Gastrocnemius medialis (tissue), 4 donors: ENCODE results near the gene KRTAP9-7. TPM values are rescaled to one million over a fixed set of nuclear protein-coding genes. Genes with fewer than 3 reads are reported as not detected.

ENCODE experiments used
- ATAC-seq, 2 donors: fragments of 150-250 bp; one replicate each; pipeline ENCODE4 v1.9.1; 2016
- DNase-seq, 2 donors: peaks; one replicate each; pipeline ENCODE4 v3.0.0-alpha.2; 2019
- H3K27ac ChIP-seq, 4 donors: fragments of 200-600 bp; sonication (generic); 1 replicate in 1 of 4; 2 replicates in 3 of 4; pipeline ENCODE4 v1.5.1; 2016 to 2018; ENCODE audit warnings: mild to moderate bottlenecking in 2 of 4, moderate library complexity in 1 of 4
- H3K27me3 ChIP-seq, 3 donors: fragments of 200-600 bp; sonication (generic) in 2 of 3; 1 replicate in 1 of 3; 2 replicates in 2 of 3; pipeline versions ENCODE4 v1.5.1 to v1.6.0; 2016 to 2019; ENCODE audit warnings: mild to moderate bottlenecking in 1 of 3, moderate library complexity in 1 of 3
- H3K36me3 ChIP-seq, 2 donors: fragments of 200-600 bp; sonication (generic) in 1 of 2; one replicate each; pipeline ENCODE4 v1.5.1; 2017 to 2018
- H3K4me1 ChIP-seq, 2 donors: fragments of 200-600 bp; sonication (generic) in 1 of 2; one replicate each; pipeline ENCODE4 v1.5.1; 2016 to 2017; ENCODE audit warnings: mild to moderate bottlenecking in 2 of 2
- H3K4me3 ChIP-seq, 4 donors: fragments of 200-600 bp; sonication (generic) in 3 of 4; 1 replicate in 1 of 4; 2 replicates in 3 of 4; pipeline ENCODE4 v1.5.1; 2016 to 2019; ENCODE audit warnings: mild to moderate bottlenecking in 2 of 4
- H3K9me3 ChIP-seq, 3 donors: fragments of 200-600 bp; sonication (generic) in 2 of 3; 1 replicate in 1 of 3; 2 replicates in 2 of 3; pipeline ENCODE4 v1.5.1; 2016 to 2019
- POLR2A ChIP-seq, 2 donors: fragments of 450-650 bp; IDR thresholded peaks; one replicate each; pipeline ENCODE4 v1.6.1; 2017; ENCODE audit warnings: antibody characterized with exemption in 2 of 2, mild to moderate bottlenecking in 2 of 2, moderate library complexity in 2 of 2
- in situ Hi-C, 4 donors: fragments of 200-750 bp; cut with MboI; loops; one replicate each; pipeline versions ENCODE4 v1.15.0 to v1.8.0; 2017; ENCODE audit warnings: low sequenced_read_pairs in 4 of 4
- intact Hi-C: fragments of 100-400 bp; cut with DNase I; formaldehyde crosslinking; loops from one replicate; pipeline ENCODE4 v1.15.1; 2023; ENCODE audit warnings: low total_unique reads
- total RNA-seq, 4 donors: library from RNA; depleted of rRNA; stranded (reverse); fragments of >200 nt; gene quantifications; one replicate each; pipeline versions ENCODE4 v1.1.0 to v1.2.3, GENCODE V29; 2016
- TF ChIP-seq, protein P1 (sequence below), 5 experiments: fragments of 450-650 bp in 3 of 5; fragments of 200-600 bp in 2 of 5; sonication (generic) in 2 of 5; IDR thresholded peaks in 4 of 5; conservative IDR thresholded peaks in 1 of 5; 1 replicate in 4 of 5; 2 replicates in 1 of 5; pipeline ENCODE4 v1.5.1; 2016 to 2019; ENCODE audit warnings: antibody characterized with exemption in 5 of 5, mild to moderate bottlenecking in 3 of 5, moderate library complexity in 3 of 5

The KRTAP9-7 gene
- total RNA-seq, 4 donors from 2014 or later, result not detected

DNA sequence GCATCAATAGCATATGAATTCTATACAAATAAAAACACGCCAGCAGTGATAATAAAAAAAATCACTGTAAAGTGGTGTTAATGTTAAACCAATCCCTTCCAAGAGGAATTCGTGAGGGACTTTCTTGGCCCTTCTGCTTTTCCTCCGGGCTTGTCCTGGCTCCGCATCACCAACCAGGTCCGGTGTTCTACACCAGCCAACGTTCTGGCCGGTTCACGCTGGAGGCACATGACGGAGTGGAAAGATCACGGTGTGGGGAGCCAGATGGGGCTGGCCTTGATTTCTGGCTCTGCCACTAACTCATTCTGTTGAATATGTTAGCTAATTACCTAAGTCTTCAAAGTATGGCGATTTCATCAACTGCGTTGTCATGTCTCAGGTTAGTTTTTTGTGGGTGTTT, 28.6 kb downstream of the KRTAP9-7 start:
- in situ Hi-C loops (loop anchor here in 1 of 4 donors (25.0 kb wide), 1 partner anchor 392 kb away; no protein-coding TSS in a partner anchor), intact Hi-C loops (no loop called here)
- Histone ChIP-seq H3K27me3 (peaks cover 8 to 25% (median 18%) of the 10 kb centered on the region in 3 donors), H3K36me3 (no peaks in the 10 kb centered on the region), H3K4me1 (peaks cover 5 to 6% of the 10 kb centered on the region in 2 donors), H3K9me3 (no peaks in the 10 kb centered on the region), H3K27ac (no peak overlapping the region), H3K4me3 (no peak overlapping the region)
- no peak for ATAC-seq
- DNase-seq, result no peak
- TF ChIP-seq, protein P1, sequence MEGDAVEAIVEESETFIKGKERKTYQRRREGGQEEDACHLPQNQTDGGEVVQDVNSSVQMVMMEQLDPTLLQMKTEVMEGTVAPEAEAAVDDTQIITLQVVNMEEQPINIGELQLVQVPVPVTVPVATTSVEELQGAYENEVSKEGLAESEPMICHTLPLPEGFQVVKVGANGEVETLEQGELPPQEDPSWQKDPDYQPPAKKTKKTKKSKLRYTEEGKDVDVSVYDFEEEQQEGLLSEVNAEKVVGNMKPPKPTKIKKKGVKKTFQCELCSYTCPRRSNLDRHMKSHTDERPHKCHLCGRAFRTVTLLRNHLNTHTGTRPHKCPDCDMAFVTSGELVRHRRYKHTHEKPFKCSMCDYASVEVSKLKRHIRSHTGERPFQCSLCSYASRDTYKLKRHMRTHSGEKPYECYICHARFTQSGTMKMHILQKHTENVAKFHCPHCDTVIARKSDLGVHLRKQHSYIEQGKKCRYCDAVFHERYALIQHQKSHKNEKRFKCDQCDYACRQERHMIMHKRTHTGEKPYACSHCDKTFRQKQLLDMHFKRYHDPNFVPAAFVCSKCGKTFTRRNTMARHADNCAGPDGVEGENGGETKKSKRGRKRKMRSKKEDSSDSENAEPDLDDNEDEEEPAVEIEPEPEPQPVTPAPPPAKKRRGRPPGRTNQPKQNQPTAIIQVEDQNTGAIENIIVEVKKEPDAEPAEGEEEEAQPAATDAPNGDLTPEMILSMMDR (IDR thresholded peaks at IDR 0.05 in 4 of 5, conservative IDR thresholded peaks at IDR 0.05 in 1 of 5), result no peak
- no peak for TF ChIP-seq POLR2A (IDR thresholded peaks at IDR 0.05)

DNA sequence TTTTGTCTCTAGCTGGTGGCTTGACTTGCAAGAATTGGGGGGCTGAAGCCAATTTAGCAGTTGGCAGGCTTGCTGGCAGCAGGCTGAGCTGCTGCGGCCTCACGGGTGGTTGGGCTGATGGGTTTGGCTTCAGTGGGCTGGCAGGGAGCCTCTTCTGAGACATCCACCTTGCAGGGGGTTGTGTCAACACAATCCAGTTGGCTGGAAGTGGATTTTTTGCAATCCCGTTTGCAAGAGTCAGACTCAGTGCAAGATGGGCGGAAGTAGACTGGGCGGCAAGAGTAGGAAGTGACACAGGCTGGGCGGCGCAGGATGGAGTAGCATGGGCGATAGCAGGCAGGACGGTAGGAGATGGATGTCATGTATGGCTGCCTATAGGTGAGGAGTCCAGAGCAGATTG, 32.1 kb downstream of the KRTAP9-7 start:
- no peak overlapping the region for H3K4me3 ChIP-seq
- in situ Hi-C loops (loop anchor here in 1 of 4 donors (25.0 kb wide), 1 partner anchor 395 kb away; no protein-coding TSS in a partner anchor), intact Hi-C loops (no loop called here)
- peaks cover 8 to 18% (median 14%) of the 10 kb centered on the region in 3 donors for H3K27me3 ChIP-seq
- peaks cover 7 to 8% of the 10 kb centered on the region in 2 donors for H3K4me1 ChIP-seq
- H3K27ac ChIP-seq, result no peak overlapping the region
- H3K36me3 ChIP-seq, result no peaks in the 10 kb centered on the region
- TF ChIP-seq, protein P1 (IDR thresholded peaks at IDR 0.05 in 4 of 5, conservative IDR thresholded peaks at IDR 0.05 in 1 of 5), result no peak
- TF ChIP-seq POLR2A (IDR thresholded peaks at IDR 0.05), result no peak
- DNase-seq, result no peak
- no peak for ATAC-seq
- H3K9me3 ChIP-seq, result no peaks in the 10 kb centered on the region

DNA sequence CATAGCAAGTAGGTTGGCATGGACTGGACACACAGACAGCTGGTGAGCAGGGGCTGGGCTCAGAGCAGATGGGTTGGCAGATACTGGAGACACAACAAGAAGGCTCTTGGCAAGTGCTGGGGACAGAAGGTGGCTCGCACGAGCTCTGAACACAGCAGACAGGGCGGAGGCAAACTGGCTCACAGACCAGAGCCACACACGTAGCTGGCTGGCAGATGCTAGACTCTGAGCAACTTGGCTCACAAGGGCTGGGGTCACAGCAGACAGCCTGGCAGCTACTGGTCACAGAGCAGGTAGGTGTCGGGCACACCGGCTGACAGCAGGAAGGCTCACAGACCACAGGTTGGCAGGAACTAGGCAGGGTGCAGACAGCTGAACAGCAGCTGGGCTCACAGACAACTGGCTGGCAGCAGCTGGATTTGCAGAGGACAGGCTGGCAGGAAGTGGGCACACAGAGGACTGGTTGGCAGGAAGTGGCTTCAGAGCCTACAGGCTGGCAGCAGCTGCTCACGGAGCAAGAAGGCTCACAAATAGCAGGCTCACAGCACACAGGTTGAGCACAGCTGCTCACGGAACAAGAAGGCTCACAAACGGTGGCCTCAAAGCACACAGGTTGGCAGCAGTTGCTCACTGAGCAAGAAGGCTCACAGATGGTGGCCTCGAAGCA, 32.9 kb downstream of the KRTAP9-7 start:
- no peaks in the 10 kb centered on the region for H3K9me3 ChIP-seq
- ATAC-seq (peak; percentile 45 to 69), DNase-seq (peak in 1 of 2 donors; percentile 53)
- H3K4me3 ChIP-seq, result no peak overlapping the region
- peaks cover 7 to 18% (median 14%) of the 10 kb centered on the region in 3 donors for H3K27me3 ChIP-seq
- no peak overlapping the region for H3K27ac ChIP-seq
- TF ChIP-seq, protein P1 (IDR thresholded peaks at IDR 0.05 in 4 of 5, conservative IDR thresholded peaks at IDR 0.05 in 1 of 5), result no peak
- TF ChIP-seq POLR2A (IDR thresholded peaks at IDR 0.05), result no peak
- intact Hi-C loops (no loop called here), in situ Hi-C loops (loop anchor here in 1 of 4 donors (25.0 kb wide), 1 partner anchor 396 kb away; no protein-coding TSS in a partner anchor)
- no peaks in the 10 kb centered on the region for H3K36me3 ChIP-seq
- H3K4me1 ChIP-seq, result peaks cover 7 to 8% of the 10 kb centered on the region in 2 donors

DNA sequence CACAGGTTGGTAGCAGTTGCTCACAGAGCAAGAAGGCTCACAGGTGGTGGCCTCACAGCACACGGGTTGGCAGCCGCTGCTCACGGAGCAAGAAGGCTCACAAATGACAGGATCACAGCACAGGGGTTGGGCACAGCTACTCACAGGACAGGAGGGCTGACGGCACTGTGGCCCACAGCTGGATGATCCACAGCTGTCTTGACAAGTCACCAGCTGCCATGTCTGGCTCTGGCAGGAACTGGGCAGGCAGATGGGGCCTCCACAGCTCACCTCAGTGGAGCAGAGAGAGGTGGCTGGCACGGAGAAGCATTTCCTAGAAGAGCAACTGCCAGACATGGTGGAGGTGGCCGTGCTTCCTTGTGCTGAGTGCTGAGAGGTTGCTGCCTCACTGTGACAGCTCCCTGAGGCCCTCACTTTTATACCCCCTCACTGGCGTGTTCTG, 33.4 kb downstream of the KRTAP9-7 start, which contains the start of gene KRTAP16-1:
Gene KRTAP16-1 (minus strand): TSS at position 392 of the 442 bp plus-strand sequence. CDS start 56 bp downstream, at position 336.
- H3K36me3 ChIP-seq, result no peaks in the 10 kb centered on the region
- H3K4me3 ChIP-seq, result no peak within 1 kb of the TSS
- DNase-seq (no peak), ATAC-seq (no peak)
- in situ Hi-C loops, result loop anchor here in 1 of 4 donors (25.0 kb wide), 1 partner anchor 397 kb away; no protein-coding TSS in a partner anchor
- no peaks in the 10 kb centered on the region for H3K9me3 ChIP-seq
- peaks cover 7 to 8% of the 10 kb centered on the region in 2 donors for H3K4me1 ChIP-seq
- H3K27me3 ChIP-seq, result peaks cover 2 to 18% (median 10%) of the 10 kb centered on the region in 3 donors
- TF ChIP-seq, protein P1 (IDR thresholded peaks at IDR 0.05 in 4 of 5, conservative IDR thresholded peaks at IDR 0.05 in 1 of 5), result no peak
- intact Hi-C loops, result no loop called here
- H3K27ac ChIP-seq, result no peak within 1 kb of the TSS
